ENCODE data around the gene HDAC10. TPM values are rescaled to one million over a fixed set of nuclear protein-coding genes. Genes with fewer than 3 reads are reported as not detected.

HDAC10 gene
- total and polyA plus RNA-seq, 7 donors = 7.2 to 47.4 (median 12.5) TPM

GRCh38 chr22:50249341-50250248 is 1.5 kb downstream of the HDAC10 start:
- Histone ChIP-seq H3K27ac (no peak overlapping the region), H3K27me3 (no peaks in the 10 kb centered on the region), H3K4me3 (peak overlapping the region in 2 of 4 donors; percentile 79 to 82), H3K9me3 (no peaks in the 10 kb centered on the region), H3K4me1 (peaks cover 0 to 54% (median 38%) of the 10 kb centered on the region in 4 donors), H3K36me3 (peaks cover 0 to 14% (median 3%) of the 10 kb centered on the region in 4 donors)
- DNase-seq = no peak
- 86 to 92% methylated on average over 32 of the region's 32 CpGs for WGBS, 2 donors
- intact Hi-C loops (cut with DNase I) = loop anchor here (5.0 kb wide), 1 partner anchor 278 kb away; the partner anchor contains the start of gene SCO2
- TF ChIP-seq CTCF (IDR thresholded peaks at IDR 0.05) (no peak), EP300 (IDR thresholded peaks at IDR 0.05) (no peak), POLR2A (IDR thresholded peaks at IDR 0.05) (no peak), POLR2AphosphoS5 (IDR thresholded peaks at IDR 0.05) (no peak)

- Histone ChIP-seq H3K27me3 (no peaks in the 10 kb centered on the region), H3K36me3 (peaks cover 0 to 14% (median 3%) of the 10 kb centered on the region in 4 donors), H3K9me3 (no peaks in the 10 kb centered on the region), H3K27ac (no peak overlapping the region), H3K4me1 (peaks cover 0 to 63% (median 41%) of the 10 kb centered on the region in 4 donors), H3K4me3 (no peak overlapping the region)
- intact Hi-C loops (cut with DNase I) = loop anchor here (5.0 kb wide), 1 partner anchor 279 kb away; the partner anchor contains the start of gene SCO2
- 83 to 91% methylated on average over 29 of the region's 29 CpGs for whole genome bisulfite sequencing, 2 donors
- no peak for DNase-seq
- TF ChIP-seq POLR2A (IDR thresholded peaks at IDR 0.05) (no peak), EP300 (IDR thresholded peaks at IDR 0.05) (no peak), POLR2AphosphoS5 (IDR thresholded peaks at IDR 0.05) (no peak), CTCF (IDR thresholded peaks at IDR 0.05) (no peak)
These were observed 2.6 kb downstream of the HDAC10 start for GRCh38 chr22:50248196-50249081.

GRCh38 chr22:50247748-50248147 is 3.3 kb downstream of the HDAC10 start:
- TF ChIP-seq CTCF (IDR thresholded peaks at IDR 0.05) = no peak
- no peak for TF ChIP-seq POLR2AphosphoS5 (IDR thresholded peaks at IDR 0.05)
- no peak for TF ChIP-seq EP300 (IDR thresholded peaks at IDR 0.05)
- TF ChIP-seq POLR2A (IDR thresholded peaks at IDR 0.05) = no peak
- DNase-seq = no peak
- Histone ChIP-seq H3K36me3 (peaks cover 0 to 14% (median 3%) of the 10 kb centered on the region in 4 donors), H3K9me3 (no peaks in the 10 kb centered on the region), H3K4me1 (peaks cover 0 to 70% (median 48%) of the 10 kb centered on the region in 4 donors), H3K27ac (no peak overlapping the region), H3K27me3 (no peaks in the 10 kb centered on the region), H3K4me3 (no peak overlapping the region)
- intact Hi-C loops (cut with DNase I) = loop anchor here (2.0 to 5.0 kb wide), 2 partner anchors 55 to 280 kb away; partner anchors contain the start of gene SCO2
- 25 to 51% methylated on average over 16 of the region's 16 CpGs for WGBS, 2 donors

GRCh38 chr22:50246242-50247175 is 4.6 kb downstream of the HDAC10 start:
- Histone ChIP-seq H3K9me3 (no peaks in the 10 kb centered on the region), H3K4me3 (no peak overlapping the region), H3K36me3 (peaks cover 0 to 14% (median 3%) of the 10 kb centered on the region in 4 donors), H3K27me3 (no peaks in the 10 kb centered on the region), H3K4me1 (peaks cover 3 to 74% (median 54%) of the 10 kb centered on the region in 4 donors), H3K27ac (peak overlapping the region in 1 of 4 donors; percentile 92)
- no peak for DNase-seq
- 88% methylated on average over 20 of the region's 20 CpGs for WGBS, 2 donors
- no peak for TF ChIP-seq POLR2AphosphoS5 (IDR thresholded peaks at IDR 0.05)
- no peak for TF ChIP-seq CTCF (IDR thresholded peaks at IDR 0.05)
- no peak for TF ChIP-seq EP300 (IDR thresholded peaks at IDR 0.05)
- TF ChIP-seq POLR2A (IDR thresholded peaks at IDR 0.05) = no peak
- intact Hi-C loops (cut with DNase I) = loop anchor here (2.0 to 5.0 kb wide), 2 partner anchors 56 to 281 kb away; partner anchors contain the start of gene SCO2
